Measurements from ENCODE around the gene UBAP1. TPM values are rescaled to one million over a fixed set of nuclear protein-coding genes. Genes with fewer than 3 reads are reported as not detected.

Gene UBAP1
- total RNA-seq, 4 donors from 2014 or later, result 35.8 to 63.4 (median 55.1) TPM

DNA sequence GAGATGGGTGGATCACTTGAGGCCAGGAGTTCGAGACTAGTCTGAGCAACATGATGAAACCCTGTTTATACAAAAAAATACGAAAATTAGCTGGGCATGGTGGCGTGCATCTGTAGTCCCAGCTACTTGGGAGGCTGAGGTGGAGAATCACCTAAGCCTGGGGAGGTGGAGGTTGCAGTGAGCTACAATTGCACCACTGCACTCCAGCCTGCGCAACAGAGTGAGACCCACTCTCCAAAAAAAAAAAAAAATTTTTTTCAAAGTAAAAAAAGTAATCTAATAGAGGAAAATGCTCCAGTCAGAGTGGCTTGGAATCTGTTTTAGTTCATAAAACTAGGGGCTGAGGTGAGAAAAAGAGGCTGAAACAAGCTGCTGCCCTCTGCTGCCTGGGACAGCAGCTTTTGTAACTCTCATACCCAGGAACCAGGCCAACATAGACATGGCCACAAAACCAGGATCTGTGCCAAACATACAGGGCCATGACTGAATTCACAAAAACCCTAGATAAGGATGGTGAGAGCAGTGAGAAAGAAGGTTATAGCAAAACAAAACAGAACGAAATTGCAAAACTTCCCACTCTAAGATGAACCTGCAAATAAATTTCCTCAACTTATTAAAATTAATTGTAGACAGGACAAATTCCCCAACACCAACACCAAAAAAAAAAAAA lies 39.2 kb upstream of the UBAP1 start:
- Histone ChIP-seq H3K36me3 (no peaks in the 10 kb centered on the region), H3K9me3 (no peaks in the 10 kb centered on the region), H3K4me1 (peaks cover 0 to 5% (median 0%) of the 10 kb centered on the region in 3 donors), H3K27me3 (no peaks in the 10 kb centered on the region), H3K27ac (no peak overlapping the region), H3K4me3 (no peak overlapping the region)
- TF ChIP-seq, protein P1, sequence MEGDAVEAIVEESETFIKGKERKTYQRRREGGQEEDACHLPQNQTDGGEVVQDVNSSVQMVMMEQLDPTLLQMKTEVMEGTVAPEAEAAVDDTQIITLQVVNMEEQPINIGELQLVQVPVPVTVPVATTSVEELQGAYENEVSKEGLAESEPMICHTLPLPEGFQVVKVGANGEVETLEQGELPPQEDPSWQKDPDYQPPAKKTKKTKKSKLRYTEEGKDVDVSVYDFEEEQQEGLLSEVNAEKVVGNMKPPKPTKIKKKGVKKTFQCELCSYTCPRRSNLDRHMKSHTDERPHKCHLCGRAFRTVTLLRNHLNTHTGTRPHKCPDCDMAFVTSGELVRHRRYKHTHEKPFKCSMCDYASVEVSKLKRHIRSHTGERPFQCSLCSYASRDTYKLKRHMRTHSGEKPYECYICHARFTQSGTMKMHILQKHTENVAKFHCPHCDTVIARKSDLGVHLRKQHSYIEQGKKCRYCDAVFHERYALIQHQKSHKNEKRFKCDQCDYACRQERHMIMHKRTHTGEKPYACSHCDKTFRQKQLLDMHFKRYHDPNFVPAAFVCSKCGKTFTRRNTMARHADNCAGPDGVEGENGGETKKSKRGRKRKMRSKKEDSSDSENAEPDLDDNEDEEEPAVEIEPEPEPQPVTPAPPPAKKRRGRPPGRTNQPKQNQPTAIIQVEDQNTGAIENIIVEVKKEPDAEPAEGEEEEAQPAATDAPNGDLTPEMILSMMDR (IDR thresholded peaks at IDR 0.05), result peak in 1 of 6 experiments; percentile 18
- TF ChIP-seq POLR2A (IDR thresholded peaks at IDR 0.05), result no peak
- WGBS, 2 donors, result 79 to 88% methylated on average over 5 of the region's 5 CpGs
- intact Hi-C loops (cut with DNase I), result no loop called here
- no peak for DNase-seq

DNA sequence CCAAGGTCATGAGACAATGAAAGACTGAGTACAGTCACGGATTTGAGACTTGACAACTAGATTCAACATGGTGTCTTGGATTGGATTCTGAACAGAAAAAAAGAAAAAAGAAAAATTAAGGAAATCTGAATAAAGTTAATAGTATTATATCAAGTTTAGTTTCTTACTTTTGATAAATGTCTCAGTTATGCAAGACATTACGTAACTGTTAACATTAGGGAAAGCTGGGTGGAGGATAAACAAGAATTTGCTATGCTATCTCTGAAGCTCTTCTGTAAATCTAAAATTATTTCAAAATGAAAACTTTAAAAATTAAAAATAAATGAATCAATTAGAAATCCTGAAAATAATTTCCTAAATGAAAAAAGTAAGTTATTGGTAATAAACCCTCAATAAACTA lies 38.0 kb upstream of the UBAP1 start:
- WGBS, 2 donors, result 61 to 74% methylated on average over 2 of the region's 2 CpGs
- intact Hi-C loops (cut with DNase I), result no loop called here
- Histone ChIP-seq H3K9me3 (no peaks in the 10 kb centered on the region), H3K4me1 (peaks cover 0 to 5% (median 0%) of the 10 kb centered on the region in 3 donors), H3K27ac (no peak overlapping the region), H3K4me3 (no peak overlapping the region), H3K36me3 (no peaks in the 10 kb centered on the region), H3K27me3 (no peaks in the 10 kb centered on the region)
- TF ChIP-seq, protein P1 (IDR thresholded peaks at IDR 0.05), result no peak
- TF ChIP-seq POLR2A (IDR thresholded peaks at IDR 0.05), result no peak
- DNase-seq, result no peak

- H3K4me3 ChIP-seq, result no peak overlapping the region
- no peaks in the 10 kb centered on the region for H3K27me3 ChIP-seq
- WGBS, 2 donors, result 73 to 75% methylated on average over 1 to 2 of the region's 2 CpGs
- H3K9me3 ChIP-seq, result no peaks in the 10 kb centered on the region
- H3K27ac ChIP-seq, result no peak overlapping the region
- H3K4me1 ChIP-seq, result peaks cover 0 to 5% (median 0%) of the 10 kb centered on the region in 3 donors
- DNase-seq, result no peak
- TF ChIP-seq, protein P1 (IDR thresholded peaks at IDR 0.05), result no peak
- TF ChIP-seq POLR2A (IDR thresholded peaks at IDR 0.05), result no peak
- intact Hi-C loops (cut with DNase I), result no loop called here
- H3K36me3 ChIP-seq, result no peaks in the 10 kb centered on the region
Observed at GRCh38 chr9:34143116-34143515, 35.7 kb upstream of the UBAP1 start.

GRCh38 chr9:34145165-34145564 lies 33.7 kb upstream of the UBAP1 start:
- Histone ChIP-seq H3K9me3 (no peaks in the 10 kb centered on the region), H3K4me3 (no peak overlapping the region), H3K27ac (no peak overlapping the region), H3K27me3 (no peaks in the 10 kb centered on the region), H3K36me3 (no peaks in the 10 kb centered on the region), H3K4me1 (no peaks in the 10 kb centered on the region)
- 40 to 72% methylated on average over 1 to 3 of the region's 3 CpGs for WGBS, 2 donors
- intact Hi-C loops (cut with DNase I), result no loop called here
- DNase-seq, result no peak
- TF ChIP-seq, protein P1 (IDR thresholded peaks at IDR 0.05), result no peak
- no peak for TF ChIP-seq POLR2A (IDR thresholded peaks at IDR 0.05)

- Histone ChIP-seq H3K4me1 (no peaks in the 10 kb centered on the region), H3K27me3 (no peaks in the 10 kb centered on the region), H3K4me3 (no peak overlapping the region), H3K27ac (no peak overlapping the region), H3K9me3 (no peaks in the 10 kb centered on the region), H3K36me3 (no peaks in the 10 kb centered on the region)
- TF ChIP-seq POLR2A (IDR thresholded peaks at IDR 0.05), result no peak
- TF ChIP-seq, protein P1 (IDR thresholded peaks at IDR 0.05), result no peak
- 85 to 91% methylated on average over 4 of the region's 4 CpGs for WGBS, 2 donors
- intact Hi-C loops (cut with DNase I), result no loop called here
- DNase-seq, result no peak
Observed at GRCh38 chr9:34151398-34151797, 27.4 kb upstream of the UBAP1 start.
